ENCODE results near the gene OTOG. TPM values are rescaled to one million over a fixed set of nuclear protein-coding genes. Genes with fewer than 3 reads are reported as not detected.
A peak's percentile ranks its signal among the peaks of the same experiment; 100 is the strongest.

Gene OTOG
- total and polyA plus RNA-seq, 11 donors = not detected

GRCh38 chr11:17608821-17609220, 61.8 kb downstream of the OTOG start:
- Histone ChIP-seq H3K4me3 (no peak overlapping the region), H3K27ac (no peak overlapping the region), H3K27me3 (peaks cover 0 to 2% (median 0%) of the 10 kb centered on the region in 9 donors), H3K4me1 (peaks cover 0 to 10% (median 0%) of the 10 kb centered on the region in 12 donors), H3K36me3 (no peaks in the 10 kb centered on the region), H3K9me3 (no peaks in the 10 kb centered on the region)
- TF ChIP-seq, protein P1, sequence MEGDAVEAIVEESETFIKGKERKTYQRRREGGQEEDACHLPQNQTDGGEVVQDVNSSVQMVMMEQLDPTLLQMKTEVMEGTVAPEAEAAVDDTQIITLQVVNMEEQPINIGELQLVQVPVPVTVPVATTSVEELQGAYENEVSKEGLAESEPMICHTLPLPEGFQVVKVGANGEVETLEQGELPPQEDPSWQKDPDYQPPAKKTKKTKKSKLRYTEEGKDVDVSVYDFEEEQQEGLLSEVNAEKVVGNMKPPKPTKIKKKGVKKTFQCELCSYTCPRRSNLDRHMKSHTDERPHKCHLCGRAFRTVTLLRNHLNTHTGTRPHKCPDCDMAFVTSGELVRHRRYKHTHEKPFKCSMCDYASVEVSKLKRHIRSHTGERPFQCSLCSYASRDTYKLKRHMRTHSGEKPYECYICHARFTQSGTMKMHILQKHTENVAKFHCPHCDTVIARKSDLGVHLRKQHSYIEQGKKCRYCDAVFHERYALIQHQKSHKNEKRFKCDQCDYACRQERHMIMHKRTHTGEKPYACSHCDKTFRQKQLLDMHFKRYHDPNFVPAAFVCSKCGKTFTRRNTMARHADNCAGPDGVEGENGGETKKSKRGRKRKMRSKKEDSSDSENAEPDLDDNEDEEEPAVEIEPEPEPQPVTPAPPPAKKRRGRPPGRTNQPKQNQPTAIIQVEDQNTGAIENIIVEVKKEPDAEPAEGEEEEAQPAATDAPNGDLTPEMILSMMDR (IDR thresholded peaks at IDR 0.05) = no peak
- ATAC-seq (no peak), DNase-seq (no peak)
- intact Hi-C loops (cut with DNase I) = loop anchor here in 1 of 10 donors (10.0 kb wide), 1 partner anchor 236 kb away; no protein-coding TSS in a partner anchor
- WGBS, 4 donors = 85 to 91% (median 88%) methylated on average over 6 of the region's 6 CpGs

DNA sequence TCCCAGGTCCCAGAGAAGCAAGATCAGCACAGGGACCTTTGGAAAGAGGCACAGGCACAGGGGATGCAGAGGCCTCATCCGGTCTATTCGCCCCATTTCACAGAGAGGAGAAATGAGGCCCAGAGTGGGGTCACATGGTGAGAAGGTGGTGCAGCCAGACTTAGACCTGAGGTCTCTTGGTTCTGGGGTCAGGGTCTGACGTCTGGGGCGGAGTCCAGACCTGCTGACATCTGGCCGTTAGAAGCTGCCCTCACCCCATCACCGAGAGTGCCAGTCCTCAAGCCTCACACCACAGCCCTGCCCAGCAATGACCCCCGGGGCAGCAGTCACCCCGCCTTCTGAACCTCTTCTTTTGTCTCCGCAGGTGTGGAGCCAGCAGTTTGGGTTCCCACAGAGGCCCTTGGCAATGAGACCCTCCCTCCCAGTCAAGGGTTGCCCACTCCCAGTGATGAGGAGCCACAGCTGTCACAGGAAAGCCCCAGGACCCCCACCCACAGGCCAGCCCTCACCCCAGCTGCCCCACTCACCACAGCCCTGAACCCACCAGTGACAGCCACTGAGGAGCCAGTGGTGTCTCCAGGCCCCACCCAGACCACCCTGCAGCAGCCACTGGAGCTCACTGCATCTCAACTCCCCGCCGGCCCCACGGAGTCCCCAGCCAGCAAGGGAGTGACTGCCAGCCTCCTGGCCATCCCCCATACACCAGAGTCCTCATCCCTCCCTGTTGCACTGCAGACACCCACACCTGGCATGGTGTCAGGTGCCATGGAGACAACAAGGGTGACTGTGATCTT, 62.4 kb downstream of the OTOG start:
- DNase-seq = no peak
- intact Hi-C loops (cut with DNase I) = loop anchor here in 1 of 10 donors (10.0 kb wide), 1 partner anchor 235 kb away; no protein-coding TSS in a partner anchor

DNA sequence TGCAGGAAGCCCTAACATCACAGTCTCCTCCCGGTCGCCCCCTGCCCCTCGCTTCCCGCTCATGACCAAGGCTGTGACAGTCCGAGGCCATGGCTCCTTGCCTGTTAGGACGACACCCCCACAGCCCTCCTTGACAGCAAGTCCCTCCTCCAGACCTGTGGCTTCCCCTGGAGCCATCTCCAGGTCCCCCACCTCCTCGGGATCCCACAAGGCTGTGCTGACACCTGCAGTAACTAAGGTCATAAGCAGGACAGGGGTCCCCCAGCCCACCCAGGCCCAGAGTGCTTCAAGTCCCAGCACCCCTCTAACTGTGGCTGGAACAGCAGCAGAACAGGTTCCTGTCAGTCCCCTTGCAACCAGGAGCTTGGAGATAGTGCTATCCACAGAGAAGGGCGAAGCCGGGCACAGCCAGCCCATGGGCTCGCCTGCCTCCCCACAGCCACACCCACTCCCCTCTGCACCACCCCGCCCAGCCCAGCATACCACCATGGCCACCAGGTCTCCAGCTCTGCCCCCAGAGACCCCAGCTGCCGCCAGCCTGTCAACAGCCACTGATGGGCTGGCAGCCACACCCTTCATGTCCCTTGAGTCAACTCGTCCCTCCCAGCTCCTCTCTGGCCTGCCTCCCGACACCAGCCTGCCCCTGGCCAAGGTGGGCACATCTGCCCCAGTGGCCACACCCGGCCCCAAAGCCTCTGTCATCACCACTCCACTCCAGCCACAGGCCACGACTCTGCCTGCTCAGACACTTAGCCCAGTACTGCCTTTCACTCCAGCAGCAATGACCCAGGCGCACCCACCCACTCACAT, 63.2 kb downstream of the OTOG start:
- intact Hi-C loops (cut with DNase I) = no loop called here
- H3K27me3 ChIP-seq = peaks cover 0 to 9% (median 0%) of the 10 kb centered on the region in 9 donors
- no peak overlapping the region for H3K4me3 ChIP-seq
- H3K36me3 ChIP-seq = no peaks in the 10 kb centered on the region
- DNase-seq (peak in 2 of 5 donors; percentile 21 to 55), ATAC-seq (no peak)
- H3K9me3 ChIP-seq = no peaks in the 10 kb centered on the region
- WGBS, 4 donors = 72 to 77% (median 75%) methylated on average over 16 to 17 of the region's 17 CpGs
- peaks cover 0 to 10% (median 0%) of the 10 kb centered on the region in 12 donors for H3K4me1 ChIP-seq
- TF ChIP-seq, protein P1 (IDR thresholded peaks at IDR 0.05) = no peak
- no peak for TF ChIP-seq POLR2A (IDR thresholded peaks at IDR 0.05)
- no peak overlapping the region for H3K27ac ChIP-seq

More for the DNA sequence above, 62.4 kb downstream of the OTOG start:
- ATAC-seq = no peak
- peaks cover 0 to 10% (median 0%) of the 10 kb centered on the region in 12 donors for H3K4me1 ChIP-seq
- no peak for TF ChIP-seq POLR2A (IDR thresholded peaks at IDR 0.05)
- TF ChIP-seq, protein P1 (IDR thresholded peaks at IDR 0.05) = no peak
- H3K4me3 ChIP-seq = no peak overlapping the region
- no peaks in the 10 kb centered on the region for H3K36me3 ChIP-seq
- H3K9me3 ChIP-seq = no peaks in the 10 kb centered on the region
- H3K27me3 ChIP-seq = peaks cover 0 to 9% (median 0%) of the 10 kb centered on the region in 9 donors
- no peak overlapping the region for H3K27ac ChIP-seq
- 78 to 85% (median 81%) methylated on average over 12 of the region's 12 CpGs for WGBS, 4 donors

DNA sequence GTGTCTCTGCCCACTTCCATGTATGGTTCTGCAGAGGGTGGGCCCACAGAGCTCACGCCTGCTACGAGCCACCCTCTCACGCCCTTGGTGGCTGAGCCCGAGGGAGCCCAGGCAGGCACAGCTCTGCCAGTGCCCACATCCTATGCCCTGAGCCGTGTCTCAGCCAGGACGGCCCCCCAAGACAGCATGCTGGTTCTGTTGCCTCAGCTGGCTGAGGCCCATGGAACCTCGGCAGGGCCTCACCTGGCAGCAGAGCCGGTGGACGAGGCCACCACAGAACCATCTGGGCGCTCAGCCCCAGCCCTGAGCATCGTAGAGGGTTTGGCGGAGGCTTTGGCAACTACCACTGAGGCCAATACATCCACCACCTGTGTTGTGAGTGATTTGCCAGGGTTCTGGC, 64.0 kb downstream of the OTOG start:
- Histone ChIP-seq H3K27ac (no peak overlapping the region), H3K36me3 (no peaks in the 10 kb centered on the region), H3K9me3 (no peaks in the 10 kb centered on the region), H3K4me1 (peaks cover 0 to 5% (median 0%) of the 10 kb centered on the region in 12 donors), H3K4me3 (no peak overlapping the region), H3K27me3 (peaks cover 0 to 9% (median 0%) of the 10 kb centered on the region in 9 donors)
- intact Hi-C loops (cut with DNase I) = no loop called here
- DNase-seq (peak in 1 of 5 donors; percentile 17), ATAC-seq (no peak)
- 85 to 90% (median 87%) methylated on average over 8 to 12 of the region's 12 CpGs for WGBS, 4 donors
- TF ChIP-seq, protein P1 (IDR thresholded peaks at IDR 0.05) = no peak
- TF ChIP-seq POLR2A (IDR thresholded peaks at IDR 0.05) = no peak
